K562 (cell line): ENCODE data around the gene COL21A1. TPM values are rescaled to one million over a fixed set of nuclear protein-coding genes. Genes with fewer than 3 reads are reported as not detected.

Experiments
- ATAC-seq: fragments of 200-7000 bp; cut with Tn5 transposase; 3 replicates; pipeline ENCODE4 v1.9.1; 2020; ENCODE audit warnings: moderate library complexity
- BruUV-seq: library from RNA; stranded (reverse); fragments of 400-500 nt; replicated peaks from 2 replicates; lab custom pipeline; 2021; lab: Mats Ljungman, UMichigan
- CTCF ChIA-PET: fragments of 300-600 bp; formaldehyde crosslinking; extraction: SDS; loops from one replicate; lab custom pipeline; 2021; ENCODE audit warnings: low intra/inter-chr PET ratio; lab: Yijun Ruan, JAX
- POLR2A ChIA-PET: fragments of 300-600, 350-650 bp; sonication (Branson Sonifier 250); formaldehyde crosslinking; extraction: SDS; loops from one replicate; lab custom pipeline; 2021; ENCODE audit warnings: antibody characterized with exemption, inconsistent platforms; lab: Yijun Ruan, JAX
- DNase-seq, 4 experiments: peaks; one replicate each; pipeline versions ENCODE4 v3.0.0 to v3.0.0-alpha.2; 2011 to 2018; ENCODE audit warnings: low spot score in 3 of 4, mixed read lengths in 3 of 4; ENCODE audit errors: extremely low read depth in 1 of 4
- FAIRE-seq: peaks from 2 replicates; lab custom pipeline; 2011; peaks lifted over from hg19 to GRCh38; lab: Jason Lieb, UNC
- H2AFZ ChIP-seq: 2 replicates; pipeline ENCODE4 v1.6.0; 2011; ENCODE audit warnings: low read depth, low read length, control low read depth, inconsistent platforms
- H3K27ac ChIP-seq: fragments of 200-600 bp; 3 replicates; pipeline ENCODE4 v1.8.0; 2011; ENCODE audit warnings: low read depth, mild to moderate bottlenecking, control low read depth, inconsistent platforms, low read length, moderate library complexity, mixed read lengths; ENCODE audit errors: extremely low read depth
- H3K27me3 ChIP-seq, 2 experiments: fragments of 300-600 bp in 1 of 2; 2 replicates in 1 of 2; 3 replicates in 1 of 2; pipeline versions ENCODE4 v1.6.0 to v1.8.0; 2011; ENCODE audit warnings: inconsistent platforms in 2 of 2, low read length in 2 of 2, mild to moderate bottlenecking in 1 of 2, mixed read lengths in 1 of 2, moderate library complexity in 1 of 2; ENCODE audit not compliant: control insufficient read depth in 2 of 2, insufficient read depth in 2 of 2
- H3K36me3 ChIP-seq: fragments of 300-600 bp; 3 replicates; pipeline ENCODE4 v1.8.0; 2011; ENCODE audit warnings: mild to moderate bottlenecking, low read length, inconsistent platforms; ENCODE audit not compliant: control insufficient read depth, insufficient read depth
- H3K4me1 ChIP-seq, 2 experiments: fragments of 200-600 bp in 1 of 2; replicated peaks in 1 of 2; 2 replicates in 1 of 2; 3 replicates in 1 of 2; pipeline versions ENCODE4 v1.5.1 to v1.8.0; 2011; ENCODE audit warnings: inconsistent platforms in 2 of 2, low read length in 2 of 2, mild to moderate bottlenecking in 1 of 2, mixed read lengths in 1 of 2, moderate library complexity in 1 of 2; ENCODE audit not compliant: control insufficient read depth in 2 of 2, insufficient read depth in 2 of 2
- H3K4me2 ChIP-seq: 2 replicates; pipeline ENCODE4 v1.6.1; 2011; ENCODE audit warnings: low read length, control low read depth, inconsistent platforms, mixed read lengths; ENCODE audit not compliant: insufficient read depth
- H3K4me3 ChIP-seq: fragments of 200-600 bp; sonication (generic), shearing (Covaris generic); 2 replicates; pipeline ENCODE4 v1.5.1; 2016; ENCODE audit warnings: control low read depth, inconsistent platforms
- H3K79me2 ChIP-seq: fragments of 200-600 bp; 3 replicates; pipeline ENCODE4 v1.8.0; 2011; ENCODE audit warnings: low read length, inconsistent platforms; ENCODE audit not compliant: control insufficient read depth, insufficient read depth
- H3K9ac ChIP-seq, 2 experiments: 2 replicates each; pipeline versions ENCODE4 v1.6.0 to v1.6.1; 2011; ENCODE audit warnings: low read depth in 2 of 2, low read length in 2 of 2, control low read depth in 1 of 2, inconsistent platforms in 1 of 2, mild to moderate bottlenecking in 1 of 2, mixed read lengths in 1 of 2; ENCODE audit not compliant: insufficient read depth in 1 of 2
- H3K9me1 ChIP-seq: one replicate; pipeline ENCODE4 v1.6.0; 2011; ENCODE audit warnings: inconsistent platforms, mild to moderate bottlenecking, low read length, moderate library complexity; ENCODE audit not compliant: control insufficient read depth, insufficient read depth
- H3K9me3 ChIP-seq: replicated peaks from 2 replicates; pipeline ENCODE4 v1.5.1; 2011; ENCODE audit warnings: low read depth, low read length, inconsistent platforms; ENCODE audit not compliant: control insufficient read depth, insufficient read depth
- H4K20me1 ChIP-seq: replicated peaks from 2 replicates; pipeline ENCODE4 v1.6.1; 2011; ENCODE audit warnings: low read length, inconsistent platforms, mixed read lengths; ENCODE audit not compliant: control insufficient read depth, insufficient read depth
- ASH1L ChIP-seq: fragments of 450-650 bp; IDR thresholded peaks from 2 replicates; pipeline ENCODE4 v1.6.1; 2018; ENCODE audit warnings: borderline replicate concordance, mild to moderate bottlenecking, low read depth; ENCODE audit not compliant: partially characterized antibody
- NCOA2 ChIP-seq, 2 experiments: fragments of 450-650 bp; IDR thresholded peaks; 2 replicates each; pipeline ENCODE4 v1.6.1; 2018; ENCODE audit warnings: mild to moderate bottlenecking in 2 of 2, moderate library complexity in 1 of 2; ENCODE audit not compliant: partially characterized antibody in 2 of 2
- TCF7 ChIP-seq: sonication (generic); IDR thresholded peaks from 2 replicates; pipeline ENCODE4 v1.6.1; 2016; ENCODE audit warnings: antibody characterized with exemption, borderline replicate concordance
- WGBS: fragments of 100-300 bp; shearing (Covaris generic); methylation state at CpG from one replicate; pipeline ENCODE4 v1.1.6; 2016; ENCODE audit warnings: low coverage, mixed read lengths; ENCODE audit not compliant: insufficient coverage; ENCODE audit errors: missing lambda C conversion rate; 5-methylcytosine and 5-hydroxymethylcytosine counted together
- in situ Hi-C: fragments of 300-500 bp; cut with MboI; formaldehyde crosslinking; loops from 4 replicates; pipeline ENCODE4 v1.15.0; 2018; ENCODE audit warnings: inconsistent platforms, mixed read lengths
- intact Hi-C: fragments of 100-400 bp; cut with micrococcal nuclease; formaldehyde crosslinking; loops from 2 replicates; pipeline ENCODE4 v1.14.2; 2022
- polyA plus RNA-seq, 8 experiments: library from polyadenylated mRNA; depleted of rRNA in 4 of 8; stranded (reverse) in 5 of 8; unstranded in 3 of 8; fragments of >200 nt; fragmentation: Nextera tagmentation in 2 of 8; fragmentation: Illumina TruSeq in 1 of 8; extraction: Ambion mirVana in 2 of 8; extraction: Trizol in 1 of 8; gene quantifications; 2 replicates each; pipeline versions ENCODE4 v1.2.1 to v1.2.3, GENCODE V29; 2011 to 2014; ENCODE audit warnings: inconsistent platforms in 1 of 8, missing spikeins in 1 of 8
- total RNA-seq, 7 experiments: library from RNA; depleted of rRNA in 6 of 7; stranded (reverse); fragments of >200 nt in 6 of 7; fragmentation: Illumina TruSeq in 2 of 7; extraction: Trizol in 2 of 7; gene quantifications; 2 replicates each; pipeline versions ENCODE4 v1.2.1 to v1.2.3, GENCODE V29; 2011 to 2021; ENCODE audit warnings: low replicate concordance in 1 of 7
- TF ChIP-seq, protein P1 (sequence below): sonication (generic); formaldehyde crosslinking; IDR thresholded peaks from 2 replicates; pipeline ENCODE4 v1.8.0; 2022; ENCODE audit warnings: mild to moderate bottlenecking, missing genetic modification reagents

COL21A1 gene
- total and polyA plus RNA-seq, 9 of the 15 experiments (the other 6 are each of a cell fraction or from before 2014, with no cell fraction given), result 0.03 to 0.76 (median 0.25) TPM

DNA sequence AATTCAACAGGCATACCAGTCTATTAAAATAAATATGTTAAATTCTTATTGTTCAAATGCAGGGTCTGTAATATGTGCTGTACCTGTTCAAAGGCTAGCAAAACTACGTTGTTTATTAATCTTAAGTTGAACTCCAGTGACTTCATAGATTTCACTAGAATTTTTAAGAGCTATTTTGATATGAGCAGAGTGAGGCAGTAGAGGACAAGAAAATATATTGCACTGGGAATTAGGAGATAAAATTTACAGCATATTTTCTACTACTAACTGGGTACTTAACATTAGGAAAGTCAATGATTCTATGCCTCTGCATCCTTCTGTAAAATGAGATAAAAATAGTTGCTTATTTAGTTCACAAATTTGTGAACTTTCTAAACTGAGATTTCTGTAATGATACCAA lies 209.8 kb downstream of the COL21A1 start:
- CTCF ChIA-PET, result no interaction called here
- Histone ChIP-seq H3K27ac (no peak overlapping the region), H3K4me2 (no peak overlapping the region), H2AFZ (no peak overlapping the region), H3K9me1 (no peaks in the 10 kb centered on the region), H3K79me2 (no peaks in the 10 kb centered on the region), H3K4me3 (no peak overlapping the region), H3K9me3 (0 out of 2 replicates have a peak, but pooled peaks cover 1% of the 10 kb centered on the region), H3K4me1 (no peaks in the 10 kb centered on the region), H3K9ac (no peak overlapping the region), H3K27me3 (no peaks in the 10 kb centered on the region), H3K36me3 (no peaks in the 10 kb centered on the region), H4K20me1 (no peaks in the 10 kb centered on the region)
- TF ChIP-seq, protein P1, sequence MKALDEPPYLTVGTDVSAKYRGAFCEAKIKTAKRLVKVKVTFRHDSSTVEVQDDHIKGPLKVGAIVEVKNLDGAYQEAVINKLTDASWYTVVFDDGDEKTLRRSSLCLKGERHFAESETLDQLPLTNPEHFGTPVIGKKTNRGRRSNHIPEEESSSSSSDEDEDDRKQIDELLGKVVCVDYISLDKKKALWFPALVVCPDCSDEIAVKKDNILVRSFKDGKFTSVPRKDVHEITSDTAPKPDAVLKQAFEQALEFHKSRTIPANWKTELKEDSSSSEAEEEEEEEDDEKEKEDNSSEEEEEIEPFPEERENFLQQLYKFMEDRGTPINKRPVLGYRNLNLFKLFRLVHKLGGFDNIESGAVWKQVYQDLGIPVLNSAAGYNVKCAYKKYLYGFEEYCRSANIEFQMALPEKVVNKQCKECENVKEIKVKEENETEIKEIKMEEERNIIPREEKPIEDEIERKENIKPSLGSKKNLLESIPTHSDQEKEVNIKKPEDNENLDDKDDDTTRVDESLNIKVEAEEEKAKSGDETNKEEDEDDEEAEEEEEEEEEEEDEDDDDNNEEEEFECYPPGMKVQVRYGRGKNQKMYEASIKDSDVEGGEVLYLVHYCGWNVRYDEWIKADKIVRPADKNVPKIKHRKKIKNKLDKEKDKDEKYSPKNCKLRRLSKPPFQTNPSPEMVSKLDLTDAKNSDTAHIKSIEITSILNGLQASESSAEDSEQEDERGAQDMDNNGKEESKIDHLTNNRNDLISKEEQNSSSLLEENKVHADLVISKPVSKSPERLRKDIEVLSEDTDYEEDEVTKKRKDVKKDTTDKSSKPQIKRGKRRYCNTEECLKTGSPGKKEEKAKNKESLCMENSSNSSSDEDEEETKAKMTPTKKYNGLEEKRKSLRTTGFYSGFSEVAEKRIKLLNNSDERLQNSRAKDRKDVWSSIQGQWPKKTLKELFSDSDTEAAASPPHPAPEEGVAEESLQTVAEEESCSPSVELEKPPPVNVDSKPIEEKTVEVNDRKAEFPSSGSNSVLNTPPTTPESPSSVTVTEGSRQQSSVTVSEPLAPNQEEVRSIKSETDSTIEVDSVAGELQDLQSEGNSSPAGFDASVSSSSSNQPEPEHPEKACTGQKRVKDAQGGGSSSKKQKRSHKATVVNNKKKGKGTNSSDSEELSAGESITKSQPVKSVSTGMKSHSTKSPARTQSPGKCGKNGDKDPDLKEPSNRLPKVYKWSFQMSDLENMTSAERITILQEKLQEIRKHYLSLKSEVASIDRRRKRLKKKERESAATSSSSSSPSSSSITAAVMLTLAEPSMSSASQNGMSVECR (CRISPR knock-in tag), result no peak
- TF ChIP-seq TCF7, result no peak
- TF ChIP-seq NCOA2 (IDR thresholded peaks at IDR 0.05; ENCODE audit: partially characterized antibody in 2 of 2), result no peak
- no peak for TF ChIP-seq ASH1L
- intact Hi-C loops, result no loop called here
- in situ Hi-C loops, result no loop called here
- no peak for FAIRE-seq
- 0% methylated on average over 1 of the region's 1 CpG for WGBS
- POLR2A ChIA-PET, result no interaction called here
- no TSS peak for BruUV-seq
- ATAC-seq, result no peak
- DNase-seq, result no peak
